ENCODE results near the gene SLC35D2. TPM values are rescaled to one million over a fixed set of nuclear protein-coding genes. Genes with fewer than 3 reads are reported as not detected.
"Not testable (repeated sequence)": the region's sequence is repeated elsewhere in the genome, so short reads cannot be mapped to it uniquely, and the experiment has no call there.

SLC35D2 gene
- total and polyA plus RNA-seq, 2 donors (not counting 1 experiment from before 2014, with no cell fraction given) = 27.2 to 34.7 TPM

- H3K9ac ChIP-seq (ENCODE audit: insufficient read depth, low read length) = no peak overlapping the region
- H3K27me3 ChIP-seq (ENCODE audit: control insufficient read depth, insufficient read depth, low read length) = no peaks in the 10 kb centered on the region
- no peaks in the 10 kb centered on the region for H3K4me1 ChIP-seq (ENCODE audit: control insufficient read depth, extremely low read depth, insufficient read depth, low read length)
- no peaks in the 10 kb centered on the region for H3K79me2 ChIP-seq (ENCODE audit: control insufficient read depth, insufficient read depth, low read length)
- no peak overlapping the region for H2AFZ ChIP-seq (ENCODE audit: low read length)
- H3K27ac ChIP-seq (ENCODE audit: insufficient read depth, low read length) = no peak overlapping the region
- TF ChIP-seq CTCF (conservative IDR thresholded peaks at IDR 0.05 in 1 of 2, IDR thresholded peaks at IDR 0.05 in 1 of 2; ENCODE audit: low read depth in 1 of 2, low read length in 2 of 2) (no peak), EZH2 (IDR thresholded peaks at IDR 0.05; ENCODE audit: low read length, missing control alignments) (no peak)
- DNase-seq (ENCODE audit: low read depth in 2 of 2) = no peak
- no peak overlapping the region for H3K4me3 ChIP-seq (replicated peaks in 1 of 4; ENCODE audit: control extremely low read depth in 1 of 4, insufficient read depth in 1 of 4, low read depth in 3 of 4, low read length in 4 of 4)
- H4K20me1 ChIP-seq (ENCODE audit: control insufficient read depth, extremely low read depth, insufficient read depth, low read length) = no peaks in the 10 kb centered on the region
- no peaks in the 10 kb centered on the region for H3K9me3 ChIP-seq (ENCODE audit: control insufficient read depth, insufficient read depth, low read depth, low read length)
- H3K36me3 ChIP-seq (ENCODE audit: control insufficient read depth, insufficient read depth, low read length) = peaks cover 3% of the 10 kb centered on the region
- no peak overlapping the region for H3K4me2 ChIP-seq (ENCODE audit: extremely low read depth, insufficient read depth, low read length)
Measured at GRCh38 chr9:96367943-96368342, 15.6 kb downstream of the SLC35D2 start.

- Histone ChIP-seq H3K4me1 (ENCODE audit: control insufficient read depth, extremely low read depth, insufficient read depth, low read length) (no peaks in the 10 kb centered on the region), H3K79me2 (ENCODE audit: control insufficient read depth, insufficient read depth, low read length) (no peaks in the 10 kb centered on the region), H3K9me3 (ENCODE audit: control insufficient read depth, insufficient read depth, low read depth, low read length) (no peaks in the 10 kb centered on the region), H3K27ac (ENCODE audit: insufficient read depth, low read length) (no peak overlapping the region), H2AFZ (ENCODE audit: low read length) (no peak overlapping the region), H3K4me2 (ENCODE audit: extremely low read depth, insufficient read depth, low read length) (no peak overlapping the region), H3K36me3 (ENCODE audit: control insufficient read depth, insufficient read depth, low read length) (peaks cover 4% of the 10 kb centered on the region), H4K20me1 (ENCODE audit: control insufficient read depth, extremely low read depth, insufficient read depth, low read length) (no peaks in the 10 kb centered on the region), H3K9ac (ENCODE audit: insufficient read depth, low read length) (no peak overlapping the region), H3K27me3 (ENCODE audit: control insufficient read depth, insufficient read depth, low read length) (no peaks in the 10 kb centered on the region), H3K4me3 (replicated peaks in 1 of 4; ENCODE audit: control extremely low read depth in 1 of 4, insufficient read depth in 1 of 4, low read depth in 3 of 4, low read length in 4 of 4) (no peak overlapping the region)
- TF ChIP-seq CTCF (conservative IDR thresholded peaks at IDR 0.05 in 1 of 2, IDR thresholded peaks at IDR 0.05 in 1 of 2; ENCODE audit: low read depth in 1 of 2, low read length in 2 of 2) = no peak
- TF ChIP-seq EZH2 (IDR thresholded peaks at IDR 0.05; ENCODE audit: low read length, missing control alignments) = no peak
- no peak for DNase-seq (ENCODE audit: low read depth in 2 of 2)
Measured at GRCh38 chr9:96363175-96363967, 20.1 kb downstream of the SLC35D2 start.

GRCh38 chr9:96362119-96362518, 21.4 kb downstream of the SLC35D2 start:
- not testable (repeated sequence) for H3K9ac ChIP-seq (ENCODE audit: insufficient read depth, low read length); H3K27me3 ChIP-seq (ENCODE audit: control insufficient read depth, insufficient read depth, low read length); H2AFZ ChIP-seq (ENCODE audit: low read length); H3K79me2 ChIP-seq (ENCODE audit: control insufficient read depth, insufficient read depth, low read length); DNase-seq (ENCODE audit: low read depth in 2 of 2); H4K20me1 ChIP-seq (ENCODE audit: control insufficient read depth, extremely low read depth, insufficient read depth, low read length); H3K4me2 ChIP-seq (ENCODE audit: extremely low read depth, insufficient read depth, low read length); H3K9me3 ChIP-seq (ENCODE audit: control insufficient read depth, insufficient read depth, low read depth, low read length); H3K4me3 ChIP-seq (replicated peaks in 1 of 4; ENCODE audit: control extremely low read depth in 1 of 4, insufficient read depth in 1 of 4, low read depth in 3 of 4, low read length in 4 of 4); H3K27ac ChIP-seq (ENCODE audit: insufficient read depth, low read length); H3K4me1 ChIP-seq (ENCODE audit: control insufficient read depth, extremely low read depth, insufficient read depth, low read length); H3K36me3 ChIP-seq (ENCODE audit: control insufficient read depth, insufficient read depth, low read length)
